ENCODE measurements around the gene IL1F10.

IL1F10 gene

DNA sequence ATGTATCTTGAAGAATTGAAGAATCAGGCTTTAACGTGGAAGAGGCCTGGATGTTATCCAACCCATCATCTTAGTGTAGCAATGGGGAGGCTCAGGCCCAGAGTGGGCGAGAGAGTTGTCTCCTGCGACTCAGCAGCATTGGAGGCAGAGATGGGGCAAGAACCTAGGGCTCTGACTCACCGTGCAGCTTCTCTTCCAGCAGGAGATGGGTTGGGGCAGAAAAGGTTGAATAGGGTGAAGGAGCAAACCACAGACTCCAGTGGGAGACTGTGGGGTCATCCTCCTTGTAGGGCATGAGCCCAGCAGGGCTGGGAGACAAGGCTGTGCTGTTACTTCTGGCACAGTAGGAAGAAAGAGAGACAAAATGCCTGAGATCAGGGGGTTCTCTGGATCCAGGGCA is 7.4 kb upstream of the IL1F10 start:
- no peak for DNase-seq

DNA sequence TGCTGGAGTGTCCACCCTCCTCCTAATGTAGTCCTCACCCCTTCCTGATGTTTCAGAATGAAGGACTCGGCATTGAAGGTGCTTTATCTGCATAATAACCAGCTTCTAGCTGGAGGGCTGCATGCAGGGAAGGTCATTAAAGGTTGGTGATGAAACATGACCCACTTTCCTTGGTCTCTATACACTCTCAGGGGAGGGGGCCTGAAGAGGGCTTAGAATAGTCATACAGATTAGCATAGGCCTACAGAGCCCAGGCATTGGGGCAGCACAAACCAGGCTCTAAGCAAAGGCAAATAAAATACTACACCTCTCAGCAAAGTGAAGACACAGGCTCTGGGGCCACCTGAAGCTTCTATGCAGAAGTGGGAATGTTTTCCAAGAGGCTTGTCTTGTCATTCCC is 7.0 kb upstream of the IL1F10 start:
- DNase-seq, result no peak

DNA sequence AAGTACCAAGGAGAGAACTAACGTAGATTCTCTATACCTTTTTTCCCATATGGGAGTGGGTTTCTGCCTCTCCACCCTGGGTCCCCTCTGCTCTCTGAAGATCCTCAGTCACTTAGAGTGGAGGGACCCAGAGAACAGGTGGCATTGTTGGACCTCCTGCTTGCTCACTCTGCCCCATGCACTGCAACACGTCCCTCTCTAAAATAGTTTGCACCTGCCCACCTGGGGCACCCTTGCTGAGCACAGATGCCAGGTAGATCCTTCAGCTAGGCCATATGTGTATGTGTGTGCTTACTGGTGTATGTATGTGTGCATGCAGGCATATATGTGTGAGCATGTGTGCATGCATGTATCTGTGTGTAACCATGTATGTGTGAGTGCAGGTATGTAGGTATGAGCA is 6.5 kb upstream of the IL1F10 start:
- DNase-seq, result no peak

DNA sequence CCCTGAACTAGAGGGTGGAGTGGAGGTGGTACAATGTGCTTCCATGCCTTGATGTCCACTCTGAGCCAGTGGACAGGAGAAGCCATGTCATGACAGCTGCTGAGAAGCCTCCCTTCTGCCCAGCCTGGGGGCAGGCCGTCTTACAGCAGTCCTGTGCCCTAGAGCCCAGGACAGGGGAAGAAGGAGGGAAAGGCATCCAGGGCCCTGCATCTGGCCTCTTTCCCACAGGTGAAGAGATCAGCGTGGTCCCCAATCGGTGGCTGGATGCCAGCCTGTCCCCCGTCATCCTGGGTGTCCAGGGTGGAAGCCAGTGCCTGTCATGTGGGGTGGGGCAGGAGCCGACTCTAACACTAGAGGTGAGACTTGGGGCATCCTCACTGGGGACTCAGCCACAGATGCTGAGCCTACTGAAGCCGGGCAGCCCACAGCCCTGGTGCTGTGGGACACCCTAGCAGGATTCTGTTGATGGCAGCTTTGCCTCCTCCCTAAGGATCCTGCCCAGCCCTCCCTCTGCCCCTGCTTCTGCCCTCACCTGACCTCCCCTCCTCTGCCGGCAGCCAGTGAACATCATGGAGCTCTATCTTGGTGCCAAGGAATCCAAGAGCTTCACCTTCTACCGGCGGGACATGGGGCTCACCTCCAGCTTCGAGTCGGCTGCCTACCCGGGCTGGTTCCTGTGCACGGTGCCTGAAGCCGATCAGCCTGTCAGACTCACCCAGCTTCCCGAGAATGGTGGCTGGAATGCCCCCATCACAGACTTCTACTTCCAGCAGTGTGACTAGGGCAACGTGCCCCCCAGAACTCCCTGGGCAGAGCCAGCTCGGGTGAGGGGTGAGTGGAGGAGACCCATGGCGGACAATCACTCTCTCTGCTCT is 5.6 kb upstream of the IL1F10 start:
- no peak for DNase-seq

DNA sequence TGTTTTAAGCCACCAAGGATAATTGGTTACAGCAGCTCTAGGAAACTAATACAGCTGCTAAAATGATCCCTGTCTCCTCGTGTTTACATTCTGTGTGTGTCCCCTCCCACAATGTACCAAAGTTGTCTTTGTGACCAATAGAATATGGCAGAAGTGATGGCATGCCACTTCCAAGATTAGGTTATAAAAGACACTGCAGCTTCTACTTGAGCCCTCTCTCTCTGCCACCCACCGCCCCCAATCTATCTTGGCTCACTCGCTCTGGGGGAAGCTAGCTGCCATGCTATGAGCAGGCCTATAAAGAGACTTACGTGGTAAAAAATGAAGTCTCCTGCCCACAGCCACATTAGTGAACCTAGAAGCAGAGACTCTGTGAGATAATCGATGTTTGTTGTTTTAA is 3.5 kb upstream of the IL1F10 start:
- DNase-seq, result no peak

DNA sequence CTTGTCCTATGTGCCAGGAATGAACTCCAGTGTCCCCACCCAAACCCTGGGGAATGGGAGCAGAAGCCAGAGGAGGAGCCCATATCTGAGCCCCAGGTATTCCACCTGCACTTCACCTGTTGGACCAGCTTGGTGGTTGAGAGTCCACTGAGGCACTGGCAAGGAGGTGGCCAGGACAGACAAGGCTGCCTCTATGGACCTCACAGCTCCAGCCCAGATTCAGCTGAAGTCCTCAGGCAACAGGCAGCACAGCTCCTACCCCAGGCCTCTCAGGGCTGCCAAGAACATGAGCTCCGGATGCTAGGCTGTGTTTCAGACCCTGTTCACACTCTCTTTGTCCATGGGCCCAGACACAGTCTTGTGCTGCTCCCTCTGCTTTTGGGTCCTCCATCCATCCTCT is 2.9 kb upstream of the IL1F10 start:
- no peak for DNase-seq

DNA sequence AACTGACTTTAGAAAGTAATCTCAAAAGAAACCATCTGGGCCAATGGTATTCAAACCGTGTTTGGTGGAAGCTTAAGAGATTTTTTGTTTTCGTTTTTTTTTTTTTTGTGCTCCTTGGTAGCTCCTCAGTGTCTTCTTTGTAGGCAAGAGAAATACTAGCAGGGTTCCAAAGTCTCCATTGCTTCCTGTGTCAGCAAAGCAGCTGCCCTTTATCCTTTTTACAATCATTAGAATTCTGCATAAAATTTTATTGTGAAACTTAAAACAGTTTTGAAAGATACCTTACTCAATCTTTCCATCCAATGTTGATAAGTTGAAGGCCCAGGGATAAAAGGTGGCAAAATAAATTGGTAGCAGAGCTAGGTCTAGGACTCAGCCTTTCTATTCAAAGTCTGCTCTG is 479 bp downstream of the IL1F10 start:
- DNase-seq, result no peak

DNA sequence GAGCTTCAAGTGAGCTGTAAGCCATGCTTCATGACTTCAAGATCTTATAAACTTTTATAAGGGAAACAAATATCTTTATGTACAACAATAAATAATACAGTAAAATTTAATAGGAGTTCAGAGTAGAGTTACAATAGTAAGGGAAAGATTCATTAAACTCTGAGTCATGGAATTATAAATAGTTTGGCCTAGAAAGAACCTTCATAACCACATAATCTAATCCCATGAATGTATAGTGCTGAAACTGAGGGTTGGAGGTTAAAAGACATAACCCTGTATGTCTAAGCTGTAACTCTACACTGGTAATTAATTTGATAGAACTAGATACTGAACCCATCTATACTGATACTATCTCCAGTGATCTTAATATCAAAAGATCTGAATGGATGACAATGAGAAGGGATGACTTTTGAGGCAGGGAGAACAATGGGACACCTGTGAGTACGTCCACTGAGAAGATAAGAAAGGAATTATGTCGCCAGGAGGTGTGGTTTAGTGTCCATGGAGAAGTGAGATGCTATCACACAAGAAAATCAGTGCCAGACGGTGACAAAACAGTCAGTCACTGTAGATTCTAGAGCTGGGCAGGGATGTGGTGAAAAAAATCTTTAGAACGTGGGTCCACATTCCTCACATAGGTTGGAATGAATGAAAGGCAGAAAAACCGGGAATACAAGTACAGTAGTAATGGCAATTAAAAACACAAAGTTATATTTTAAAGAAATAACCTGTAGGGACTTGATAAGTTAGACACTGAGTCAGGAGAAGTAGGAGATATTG is 1.1 kb downstream of the IL1F10 start:
- no peak for DNase-seq

DNA sequence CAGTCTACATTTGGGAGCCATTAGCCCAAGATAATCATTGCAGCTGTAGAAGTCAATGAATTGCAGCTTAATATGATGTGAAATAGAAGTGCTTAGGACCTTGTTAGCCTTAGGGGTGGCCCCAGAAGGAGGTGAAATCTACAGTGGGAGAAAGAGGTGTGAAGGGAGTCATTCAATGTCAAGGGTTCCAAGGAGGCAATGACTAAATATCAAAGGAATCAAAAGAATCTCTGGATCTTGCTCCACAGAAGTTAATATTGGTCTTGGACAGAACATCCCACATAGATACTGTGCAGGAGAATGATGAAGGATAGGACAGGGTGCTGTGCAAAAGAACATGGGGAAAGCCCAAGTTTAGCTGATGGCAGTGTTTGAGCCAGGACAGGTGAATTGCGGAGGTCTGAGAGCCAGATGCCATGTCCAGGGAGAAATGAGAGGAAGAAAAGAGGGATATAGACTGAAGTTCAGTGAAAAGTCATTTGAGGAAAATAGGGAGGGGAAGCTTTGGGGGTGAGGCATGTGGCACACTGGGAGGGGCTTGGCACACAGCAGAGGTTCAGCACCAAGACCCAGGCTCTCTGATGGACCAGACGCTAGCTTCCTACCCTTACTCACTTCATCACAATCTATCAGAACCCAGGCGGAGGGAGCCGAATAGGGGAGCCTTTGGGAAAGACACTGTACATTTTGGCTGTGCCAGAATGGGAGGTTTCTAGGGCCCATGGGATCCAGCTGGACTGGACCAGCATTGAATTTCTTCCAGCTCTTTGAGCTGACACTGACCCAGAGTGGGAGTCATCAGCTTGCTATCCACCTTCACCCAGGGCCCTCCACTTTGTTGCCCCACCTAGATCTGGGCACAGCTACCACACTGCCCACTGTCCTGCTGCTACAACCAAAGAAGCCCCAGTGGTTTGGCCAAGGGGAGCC is 2.2 kb downstream of the IL1F10 start:
- DNase-seq, result no peak

DNA sequence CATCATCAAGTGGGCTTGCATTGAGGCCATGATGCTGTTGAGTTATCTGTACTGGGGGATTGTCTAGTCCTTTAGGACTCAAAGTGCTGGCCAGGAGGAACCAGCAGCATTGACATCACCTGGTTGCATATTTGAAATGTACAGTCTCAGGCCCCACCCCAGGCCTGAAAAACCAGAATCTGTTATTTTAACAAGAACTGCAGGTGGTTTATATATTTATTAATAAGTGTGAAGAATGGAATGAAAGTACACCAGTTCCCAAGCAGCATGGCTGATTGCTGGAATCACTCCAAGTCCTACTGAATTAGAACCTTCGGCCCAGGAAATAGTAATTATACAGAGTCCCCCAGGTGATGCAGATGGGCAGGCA is 2.8 kb downstream of the IL1F10 start:
- no peak for DNase-seq

DNA sequence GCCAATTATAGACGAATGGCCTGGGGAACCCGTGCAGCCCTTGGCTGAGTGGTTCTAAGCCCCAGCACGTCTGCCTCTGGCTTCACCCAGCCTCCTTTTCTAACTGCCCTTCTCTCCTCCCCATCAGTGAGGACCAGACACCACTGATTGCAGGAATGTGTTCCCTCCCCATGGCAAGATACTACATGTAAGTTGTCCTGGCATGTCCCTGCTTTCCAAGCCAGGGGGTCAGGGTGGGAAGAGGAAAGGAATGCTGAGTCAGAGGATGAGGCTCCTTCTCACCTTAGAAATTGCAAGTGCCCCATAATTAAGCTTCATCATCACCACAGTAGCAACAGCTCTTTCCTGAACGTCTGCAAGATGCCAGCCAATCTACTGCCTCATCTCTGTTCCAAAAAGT is 4.8 kb downstream of the IL1F10 start:
- no peak for DNase-seq

DNA sequence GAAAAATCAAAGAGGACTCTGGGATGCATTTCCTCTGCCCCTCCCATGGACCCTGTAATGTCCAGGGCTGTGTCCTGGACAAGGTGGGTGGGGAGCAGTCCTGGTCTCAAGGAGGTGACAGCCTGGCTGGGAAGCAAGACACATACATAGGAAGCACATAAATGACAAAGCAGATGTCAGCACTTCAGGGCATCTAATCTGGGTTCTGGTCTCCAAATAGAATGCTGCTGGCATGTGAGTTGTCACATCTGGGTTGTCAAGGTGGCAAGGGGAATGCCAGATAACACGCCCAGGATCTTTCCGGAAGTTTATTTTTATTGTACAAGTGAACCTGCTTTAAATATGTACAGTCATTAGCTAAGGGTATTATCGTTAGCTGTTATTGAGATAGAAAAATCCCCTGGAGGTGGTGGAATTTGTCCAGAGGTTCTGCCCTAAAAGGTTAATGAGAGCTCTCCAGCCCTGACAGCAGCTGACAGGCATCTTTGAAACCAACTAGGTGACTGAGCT is 5.6 kb downstream of the IL1F10 start:
- DNase-seq, result no peak

DNA sequence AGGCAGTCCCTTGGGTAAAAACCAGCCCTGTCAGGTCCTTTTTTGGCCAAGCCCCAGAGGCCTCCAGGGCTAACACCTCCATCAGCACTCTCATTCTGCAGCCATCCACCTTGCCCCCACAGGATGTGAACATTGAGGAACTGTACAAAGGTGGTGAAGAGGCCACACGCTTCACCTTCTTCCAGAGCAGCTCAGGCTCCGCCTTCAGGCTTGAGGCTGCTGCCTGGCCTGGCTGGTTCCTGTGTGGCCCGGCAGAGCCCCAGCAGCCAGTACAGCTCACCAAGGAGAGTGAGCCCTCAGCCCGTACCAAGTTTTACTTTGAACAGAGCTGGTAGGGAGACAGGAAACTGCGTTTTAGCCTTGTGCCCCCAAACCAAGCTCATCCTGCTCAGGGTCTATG is 7.3 kb downstream of the IL1F10 start:
- no peak for DNase-seq

DNA sequence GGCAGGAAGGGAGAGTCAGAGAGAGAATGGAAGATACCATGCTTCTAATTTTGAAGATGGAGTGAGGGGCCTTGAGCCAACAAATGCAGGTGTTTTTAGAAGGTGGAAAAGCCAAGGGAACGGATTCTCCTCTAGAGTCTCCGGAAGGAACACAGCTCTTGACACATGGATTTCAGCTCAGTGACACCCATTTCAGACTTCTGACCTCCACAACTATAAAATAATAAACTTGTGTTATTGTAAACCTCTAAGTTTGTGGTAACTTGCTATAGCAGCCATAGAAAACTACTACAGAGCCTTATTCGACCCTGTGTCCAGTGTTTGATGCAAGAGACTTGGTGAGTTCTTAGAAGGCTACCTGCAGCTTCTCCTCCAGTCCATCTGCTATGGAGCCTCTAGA is 7.8 kb downstream of the IL1F10 start:
- no peak for DNase-seq

DNA sequence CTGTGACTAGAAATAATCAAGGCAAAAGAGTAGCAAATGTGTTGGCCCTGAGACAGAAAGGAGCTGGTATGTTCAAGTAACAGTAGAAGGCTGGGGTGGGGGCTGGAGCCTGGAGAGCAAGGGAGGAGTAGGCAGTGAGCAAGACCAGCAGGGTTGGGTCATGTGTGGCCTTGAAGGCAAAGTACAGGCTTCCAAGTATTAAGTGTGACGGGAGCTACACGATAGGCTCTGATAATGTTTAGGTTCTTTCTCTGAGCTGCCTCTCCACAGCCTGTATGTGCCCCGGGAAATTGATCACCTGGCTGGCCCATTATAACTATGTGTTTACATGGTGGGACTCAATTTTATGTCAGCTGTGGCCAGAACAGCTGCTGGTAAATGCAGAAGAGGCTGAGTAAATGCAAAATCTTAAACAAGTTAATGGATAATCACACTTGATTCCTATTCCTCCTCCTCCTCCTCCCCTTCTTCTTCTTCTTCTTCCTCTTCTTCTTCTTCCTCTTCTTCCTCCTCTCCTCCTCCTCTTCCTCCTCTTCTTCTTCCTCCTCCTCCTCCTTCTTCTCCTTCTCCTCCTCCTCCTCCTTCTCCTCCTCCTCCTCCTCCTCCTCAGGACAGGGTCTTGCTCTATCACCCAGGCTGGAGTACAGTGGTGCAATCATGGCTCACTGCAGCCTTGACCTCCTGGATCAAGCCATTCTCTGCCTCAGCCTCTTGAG is 9.3 kb downstream of the IL1F10 start:
- DNase-seq, result no peak

DNA sequence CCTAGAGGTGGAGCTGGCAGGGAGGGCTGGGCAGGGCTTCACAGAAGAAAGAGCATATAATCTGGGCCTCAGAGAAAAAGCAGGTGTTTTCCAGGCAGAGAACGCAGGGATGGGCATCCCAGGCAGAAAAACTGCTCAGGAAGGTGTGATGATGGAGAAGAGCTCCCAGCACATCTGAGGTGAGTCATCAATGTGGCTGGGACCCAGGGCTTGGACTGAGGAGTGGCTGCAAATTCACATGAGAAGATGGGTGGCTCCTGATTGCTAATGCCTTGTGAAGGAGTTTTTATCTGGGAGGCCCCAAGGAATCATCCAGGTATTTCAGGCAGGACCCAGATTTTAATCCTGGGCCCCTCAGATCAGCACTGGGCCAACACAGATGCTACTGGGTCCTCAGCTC is 10.2 kb downstream of the IL1F10 start:
- no peak for DNase-seq

DNA sequence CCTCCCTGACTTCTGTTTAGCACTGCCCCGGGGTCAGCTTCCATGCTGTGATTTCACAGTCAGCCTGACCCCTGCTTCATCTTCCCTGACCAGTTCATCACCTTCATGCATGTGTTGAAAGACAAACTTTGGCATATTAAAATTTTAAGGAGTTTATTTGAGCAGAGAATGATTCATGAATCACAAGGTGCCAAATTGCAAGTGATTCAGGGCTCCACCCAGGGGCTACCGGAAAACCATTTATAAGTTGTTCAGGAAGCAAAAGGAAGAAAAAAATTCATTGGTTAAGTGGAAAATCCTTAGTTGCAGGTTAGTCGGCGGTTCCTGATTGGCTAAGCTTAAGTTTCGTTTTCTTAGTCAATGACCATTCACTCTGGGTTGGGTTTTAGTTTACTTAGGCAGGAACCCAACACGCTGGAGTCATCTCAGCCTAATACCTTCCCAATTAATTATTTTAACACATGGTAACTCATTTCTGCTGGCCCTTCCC is 10.6 kb downstream of the IL1F10 start:
- no peak for DNase-seq

DNA sequence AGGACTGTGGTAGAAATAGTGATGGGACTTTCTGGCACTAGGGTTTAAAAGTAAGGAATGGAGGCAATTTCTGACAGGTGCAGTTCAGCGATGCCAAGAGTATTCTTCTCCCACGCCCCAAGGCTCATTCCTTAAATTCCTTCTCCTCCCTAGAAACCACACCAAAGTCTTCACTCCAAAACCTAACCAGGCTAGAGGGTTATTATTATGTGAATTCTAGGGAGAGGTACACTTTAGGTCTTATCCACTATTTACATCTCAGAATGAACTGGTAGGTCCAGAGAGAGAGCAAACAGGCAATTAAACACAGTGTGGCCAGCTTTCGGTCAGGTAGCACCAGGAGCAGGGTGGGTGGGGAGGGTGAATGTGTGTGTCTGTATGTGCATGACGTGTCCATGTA is 11.4 kb downstream of the IL1F10 start:
- DNase-seq, result no peak

DNA sequence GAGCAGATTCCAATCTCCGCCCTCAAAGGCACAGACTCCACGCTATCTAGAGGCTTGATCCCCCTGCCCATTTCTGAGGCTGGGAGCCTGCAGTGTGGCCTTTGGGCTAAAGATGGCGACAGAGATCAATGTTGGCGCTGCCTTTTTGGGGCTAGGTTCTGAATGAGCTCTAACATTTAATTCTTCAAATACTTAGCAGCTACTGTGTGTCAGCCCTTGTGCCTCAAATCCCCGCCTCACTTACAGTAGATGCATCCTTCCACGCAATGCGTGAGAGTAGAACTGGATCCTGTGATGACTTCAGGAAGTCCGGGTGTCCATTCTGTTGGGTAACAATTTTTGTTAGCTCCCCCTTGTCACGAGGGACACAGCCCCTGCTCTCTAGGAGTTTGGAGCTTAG is 12.4 kb downstream of the IL1F10 start:
- DNase-seq, result peak; percentile 8

DNA sequence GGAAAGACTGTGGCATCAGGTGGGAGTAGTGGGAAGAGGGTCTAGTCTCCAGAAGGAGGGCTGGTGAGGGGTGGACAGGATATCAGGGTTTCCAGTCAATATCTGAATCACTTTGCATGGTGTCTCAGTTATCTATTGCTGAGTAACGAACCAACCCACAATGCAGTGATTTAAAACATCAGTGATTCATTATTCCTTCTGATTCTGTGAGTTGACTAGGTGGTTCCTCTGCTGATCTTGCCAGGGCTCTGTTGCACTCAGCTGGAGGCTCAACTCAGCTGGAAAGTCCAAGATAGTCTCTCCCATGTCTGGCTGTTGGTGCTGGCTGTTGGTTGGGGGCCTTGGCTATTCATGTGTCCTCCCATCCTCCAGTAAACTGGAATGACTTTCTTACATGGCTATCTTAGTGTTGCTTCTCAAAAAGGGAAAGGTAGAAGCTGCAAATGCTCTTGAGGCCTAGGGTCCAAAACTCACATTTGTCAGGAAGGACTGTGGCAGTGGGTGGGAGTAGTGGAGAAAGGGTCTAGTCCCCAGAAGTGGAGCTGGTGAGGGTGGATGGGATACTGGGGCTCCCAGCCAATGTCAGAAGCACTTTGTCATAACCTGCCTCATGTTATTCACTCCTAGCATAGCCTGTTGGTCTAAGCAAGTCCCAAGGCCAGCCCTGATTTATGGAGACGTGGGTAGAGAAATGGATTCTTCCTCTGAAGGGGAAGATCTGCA is 13.9 kb downstream of the IL1F10 start:
- no peak for DNase-seq

DNA sequence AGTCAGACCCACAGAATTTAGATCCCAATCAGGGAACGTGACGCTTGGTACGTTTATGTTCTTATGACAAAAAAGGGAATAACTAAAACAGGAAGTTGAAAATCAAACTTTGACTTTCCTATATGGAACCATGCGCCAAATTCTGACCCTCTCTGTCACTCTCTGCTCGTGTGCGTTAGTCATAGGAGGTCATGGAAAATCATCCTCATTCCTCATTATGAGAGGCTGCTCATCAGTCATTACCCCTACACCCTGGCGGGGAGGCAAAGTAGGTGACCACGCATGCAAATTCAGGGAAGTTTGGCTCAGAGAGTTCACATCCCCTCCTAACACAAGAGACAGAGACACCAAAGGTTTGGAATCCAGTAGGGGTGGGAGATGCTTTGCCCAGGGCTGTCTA is 15.5 kb downstream of the IL1F10 start:
- DNase-seq, result no peak
